ENCODE measurements around the gene CCM2.

Gene CCM2

DNA sequence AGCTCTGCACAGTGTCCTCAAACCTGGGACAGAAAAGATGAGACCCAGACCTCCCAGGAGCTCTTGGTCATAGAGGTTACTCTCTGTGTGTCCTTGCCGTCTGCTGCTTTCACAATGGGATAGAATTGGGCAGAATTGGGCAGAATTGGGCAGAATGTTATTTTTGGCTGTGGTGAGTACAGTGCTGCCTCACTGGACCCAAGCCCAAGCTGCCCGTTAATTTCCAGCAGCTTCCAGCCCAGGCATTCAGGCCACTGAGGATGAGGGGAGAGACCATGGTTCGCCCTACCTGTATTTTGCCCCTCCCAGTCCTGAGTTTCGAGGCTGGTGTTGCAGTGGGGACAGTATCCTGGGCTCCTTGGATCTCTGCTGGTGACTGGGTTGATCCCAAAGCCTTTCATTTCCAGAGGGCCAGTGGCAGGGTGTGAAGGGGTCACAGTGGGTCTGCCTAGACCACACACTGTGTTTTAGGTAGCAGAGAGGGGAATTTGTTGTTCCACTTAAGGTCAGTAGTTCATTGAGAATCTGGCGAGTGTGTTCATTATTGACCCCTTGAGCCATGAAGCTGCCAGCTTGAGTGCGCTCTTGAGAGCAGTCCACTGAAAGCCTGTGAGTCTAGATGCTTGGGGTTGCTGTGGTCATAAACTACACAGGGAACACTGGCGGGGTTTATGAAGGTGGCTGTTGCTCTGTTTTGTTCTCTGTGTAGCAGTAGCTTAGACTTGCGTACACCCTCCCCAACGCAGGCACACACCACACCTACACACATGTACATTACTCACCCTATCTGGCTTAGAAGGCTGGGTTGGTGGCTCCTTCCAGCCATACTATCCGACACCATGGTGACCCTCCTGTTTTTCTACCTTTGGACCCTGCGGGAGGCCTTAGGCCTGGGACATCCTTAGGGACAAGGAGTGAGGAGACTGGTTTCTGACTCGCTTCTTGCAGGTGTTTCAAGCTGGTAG is 65.3 kb downstream of the CCM2 start:
- no peak overlapping the region for H3K9ac ChIP-seq (ENCODE audit: low read depth in 1 of 2, low read length in 2 of 2)
- H3K27me3 ChIP-seq (ENCODE audit: control insufficient read depth in 1 of 2, insufficient read depth in 2 of 2, low read length in 2 of 2) = no peaks in the 10 kb centered on the region
- peaks cover 37 to 56% of the 10 kb centered on the region in 2 donors for H3K36me3 ChIP-seq (ENCODE audit: control insufficient read depth in 1 of 2, insufficient read depth in 2 of 2, low read length in 2 of 2)
- H3K4me1 ChIP-seq (ENCODE audit: control insufficient read depth in 1 of 2, insufficient read depth in 2 of 2, low read length in 2 of 2) = peaks cover 0 to 4% of the 10 kb centered on the region in 2 donors
- no peaks in the 10 kb centered on the region for H3K9me3 ChIP-seq (ENCODE audit: control insufficient read depth in 1 of 2, low read length in 2 of 2)
- no peak overlapping the region for H3K27ac ChIP-seq (ENCODE audit: low read depth, low read length)
- no peak overlapping the region for H3K4me3 ChIP-seq (ENCODE audit: low read depth in 1 of 2, low read length in 2 of 2)

DNA sequence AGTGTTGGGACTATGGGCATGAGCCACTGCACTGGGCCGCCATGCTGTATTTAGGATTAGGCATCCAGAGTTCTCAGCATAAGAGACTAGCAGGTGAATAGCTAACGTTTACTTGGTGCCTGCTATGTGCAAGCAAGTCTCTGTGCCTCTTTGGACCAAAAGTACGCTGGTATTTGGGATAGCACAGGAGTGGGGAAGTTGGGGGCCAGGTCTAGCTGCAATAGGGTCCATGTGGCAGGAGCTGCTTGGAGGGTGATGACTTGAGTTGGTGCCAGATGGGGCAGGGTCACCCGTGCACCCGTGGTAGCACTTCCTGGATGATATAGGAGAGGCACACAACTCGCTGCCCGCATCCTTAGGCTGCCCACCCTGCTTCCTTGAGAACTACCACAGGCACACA is 66.4 kb downstream of the CCM2 start:
- H3K4me1 ChIP-seq (ENCODE audit: control insufficient read depth in 1 of 2, insufficient read depth in 2 of 2, low read length in 2 of 2) = peaks cover 0 to 4% of the 10 kb centered on the region in 2 donors
- H3K9ac ChIP-seq (ENCODE audit: low read depth in 1 of 2, low read length in 2 of 2) = no peak overlapping the region
- H3K27me3 ChIP-seq (ENCODE audit: control insufficient read depth in 1 of 2, insufficient read depth in 2 of 2, low read length in 2 of 2) = no peaks in the 10 kb centered on the region
- H3K36me3 ChIP-seq (ENCODE audit: control insufficient read depth in 1 of 2, insufficient read depth in 2 of 2, low read length in 2 of 2) = peaks cover 43 to 56% of the 10 kb centered on the region in 2 donors
- H3K9me3 ChIP-seq (ENCODE audit: control insufficient read depth in 1 of 2, low read length in 2 of 2) = no peaks in the 10 kb centered on the region
- no peak overlapping the region for H3K27ac ChIP-seq (ENCODE audit: low read depth, low read length)
- no peak overlapping the region for H3K4me3 ChIP-seq (ENCODE audit: low read depth in 1 of 2, low read length in 2 of 2)

DNA sequence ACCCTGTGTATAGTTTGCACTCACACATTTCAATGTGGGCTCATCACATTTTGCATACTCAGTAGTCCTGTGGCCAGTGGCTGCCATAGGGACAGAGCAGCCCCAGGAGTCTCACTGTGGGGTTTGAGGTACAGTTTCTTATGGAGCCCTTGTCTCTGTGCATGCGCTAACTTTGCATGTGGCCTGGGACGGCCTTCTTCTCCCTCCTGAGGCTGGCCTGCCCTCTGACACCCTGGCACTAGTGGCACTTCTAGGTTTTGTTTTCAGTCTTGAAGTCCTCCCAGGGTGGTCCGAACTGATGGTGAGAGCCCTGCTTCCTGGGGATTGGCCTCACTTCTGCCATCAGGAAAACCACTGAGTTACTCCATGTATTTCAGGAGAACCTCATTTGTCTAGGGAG is 67.6 kb downstream of the CCM2 start:
- Histone ChIP-seq H3K27ac (ENCODE audit: low read depth, low read length) (no peak overlapping the region), H3K9ac (ENCODE audit: low read depth in 1 of 2, low read length in 2 of 2) (no peak overlapping the region), H3K27me3 (ENCODE audit: control insufficient read depth in 1 of 2, insufficient read depth in 2 of 2, low read length in 2 of 2) (no peaks in the 10 kb centered on the region), H3K9me3 (ENCODE audit: control insufficient read depth in 1 of 2, low read length in 2 of 2) (no peaks in the 10 kb centered on the region), H3K4me1 (ENCODE audit: control insufficient read depth in 1 of 2, insufficient read depth in 2 of 2, low read length in 2 of 2) (peaks cover 0 to 4% of the 10 kb centered on the region in 2 donors), H3K36me3 (ENCODE audit: control insufficient read depth in 1 of 2, insufficient read depth in 2 of 2, low read length in 2 of 2) (peaks cover 46 to 67% of the 10 kb centered on the region in 2 donors), H3K4me3 (ENCODE audit: low read depth in 1 of 2, low read length in 2 of 2) (no peak overlapping the region)

DNA sequence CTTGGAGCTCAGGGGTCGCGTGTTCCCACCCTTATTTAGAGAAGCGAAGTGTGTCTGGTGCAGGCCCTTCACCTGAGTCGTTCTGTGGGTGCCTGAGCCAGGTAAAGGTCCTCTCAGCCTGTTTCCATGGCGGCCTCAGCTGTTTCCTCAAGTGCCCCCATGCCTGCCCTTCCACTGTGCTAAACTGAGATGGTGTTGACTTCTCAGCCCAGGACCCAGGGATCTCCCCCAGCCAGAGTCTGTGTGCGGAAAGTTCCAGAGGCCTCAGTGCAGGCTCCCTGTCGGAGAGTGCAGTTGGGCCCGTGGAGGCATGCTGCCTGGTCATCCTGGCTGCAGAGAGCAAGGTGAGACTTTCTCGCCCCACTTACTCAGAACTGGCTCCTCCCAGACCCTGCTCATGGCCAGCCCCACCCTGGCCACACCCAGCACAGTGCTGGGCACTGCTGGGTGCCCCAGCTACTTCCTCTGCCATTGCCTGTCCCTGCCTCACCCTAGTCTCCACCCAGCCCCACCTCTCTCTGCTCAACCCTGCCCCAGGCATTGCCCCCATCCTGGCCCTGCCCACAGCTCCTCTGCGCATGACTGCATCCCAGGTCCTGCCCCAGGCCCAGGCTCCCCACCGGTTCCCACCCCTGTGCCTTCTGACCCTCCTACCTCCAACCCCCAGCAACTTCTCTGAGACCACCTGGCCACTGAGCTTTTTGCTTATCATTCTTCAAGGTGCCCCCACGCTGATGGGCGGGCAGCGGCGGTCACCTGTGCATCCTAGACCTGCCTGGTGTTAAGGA is 68.4 kb downstream of the CCM2 start:
- H3K4me3 ChIP-seq (ENCODE audit: low read depth in 1 of 2, low read length in 2 of 2) = no peak overlapping the region
- peaks cover 53 to 76% of the 10 kb centered on the region in 2 donors for H3K36me3 ChIP-seq (ENCODE audit: control insufficient read depth in 1 of 2, insufficient read depth in 2 of 2, low read length in 2 of 2)
- no peak overlapping the region for H3K9ac ChIP-seq (ENCODE audit: low read depth in 1 of 2, low read length in 2 of 2)
- no peaks in the 10 kb centered on the region for H3K27me3 ChIP-seq (ENCODE audit: control insufficient read depth in 1 of 2, insufficient read depth in 2 of 2, low read length in 2 of 2)
- H3K4me1 ChIP-seq (ENCODE audit: control insufficient read depth in 1 of 2, insufficient read depth in 2 of 2, low read length in 2 of 2) = peaks cover 0 to 4% of the 10 kb centered on the region in 2 donors
- no peak overlapping the region for H3K27ac ChIP-seq (ENCODE audit: low read depth, low read length)
- H3K9me3 ChIP-seq (ENCODE audit: control insufficient read depth in 1 of 2, low read length in 2 of 2) = no peaks in the 10 kb centered on the region

DNA sequence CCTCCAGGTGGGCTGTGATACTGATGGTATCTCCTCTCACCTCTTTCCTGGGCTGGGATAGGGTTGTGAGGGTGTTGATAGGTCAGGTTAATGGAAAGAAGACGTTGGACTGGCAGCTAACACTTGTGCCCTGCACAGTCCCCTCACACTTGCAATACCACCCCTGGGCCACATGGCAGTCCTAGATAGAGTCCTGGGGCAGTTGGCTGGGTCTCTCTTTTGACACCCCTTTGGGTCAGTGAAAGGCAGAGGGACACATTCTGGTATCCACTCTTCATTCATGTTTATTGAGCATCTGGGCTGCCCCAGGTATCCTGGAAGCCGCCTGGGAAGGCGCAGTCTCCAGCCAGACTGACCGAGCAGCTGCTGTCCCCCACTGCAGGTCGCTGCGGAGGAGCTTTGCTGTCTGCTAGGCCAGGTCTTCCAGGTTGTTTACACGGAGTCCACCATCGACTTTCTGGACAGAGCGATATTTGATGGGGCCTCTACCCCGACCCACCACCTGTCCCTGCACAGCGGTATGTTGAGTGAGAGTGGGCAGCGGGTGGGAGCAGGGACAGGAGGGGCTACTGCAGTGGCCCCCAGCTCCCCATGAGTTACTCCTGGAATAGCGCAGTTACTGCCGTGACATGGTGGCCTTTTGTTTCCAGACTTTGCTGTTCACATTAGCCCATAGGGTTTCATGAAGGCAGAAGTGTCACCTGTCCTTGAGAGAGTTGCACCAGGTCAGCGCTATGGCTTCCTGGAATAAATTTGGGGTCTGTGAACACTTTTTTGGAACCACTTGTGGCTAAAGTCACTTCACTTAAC is 69.6 kb downstream of the CCM2 start:
- H3K9ac ChIP-seq (ENCODE audit: low read depth in 1 of 2, low read length in 2 of 2) = no peak overlapping the region
- H3K4me3 ChIP-seq (ENCODE audit: low read depth in 1 of 2, low read length in 2 of 2) = no peak overlapping the region
- H3K27me3 ChIP-seq (ENCODE audit: control insufficient read depth in 1 of 2, insufficient read depth in 2 of 2, low read length in 2 of 2) = no peaks in the 10 kb centered on the region
- no peaks in the 10 kb centered on the region for H3K9me3 ChIP-seq (ENCODE audit: control insufficient read depth in 1 of 2, low read length in 2 of 2)
- no peak overlapping the region for H3K27ac ChIP-seq (ENCODE audit: low read depth, low read length)
- H3K4me1 ChIP-seq (ENCODE audit: control insufficient read depth in 1 of 2, insufficient read depth in 2 of 2, low read length in 2 of 2) = peaks cover 0 to 4% of the 10 kb centered on the region in 2 donors
- peaks cover 45 to 78% of the 10 kb centered on the region in 2 donors for H3K36me3 ChIP-seq (ENCODE audit: control insufficient read depth in 1 of 2, insufficient read depth in 2 of 2, low read length in 2 of 2)

DNA sequence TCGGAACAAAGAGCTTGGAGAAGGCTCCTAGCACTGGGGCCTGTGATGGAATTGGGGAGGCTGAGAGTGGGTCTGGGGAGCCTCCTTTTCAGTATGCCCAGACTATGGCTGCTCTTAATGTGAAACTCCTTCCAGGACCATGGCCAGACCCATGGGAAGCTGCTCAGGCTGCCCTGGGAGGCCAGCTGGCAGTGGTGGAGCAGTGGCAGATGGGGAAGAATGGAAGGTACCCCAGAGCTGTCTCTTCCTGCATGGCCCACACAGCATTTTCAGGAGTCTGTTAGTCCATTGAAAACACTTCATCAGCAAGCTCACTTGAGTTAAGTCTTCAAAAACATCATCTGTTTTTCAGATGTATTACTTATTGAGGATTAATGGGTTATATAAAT is 70.2 kb downstream of the CCM2 start:
- Histone ChIP-seq H3K36me3 (ENCODE audit: control insufficient read depth in 1 of 2, insufficient read depth in 2 of 2, low read length in 2 of 2) (peaks cover 45 to 78% of the 10 kb centered on the region in 2 donors), H3K9me3 (ENCODE audit: control insufficient read depth in 1 of 2, low read length in 2 of 2) (no peaks in the 10 kb centered on the region), H3K27ac (ENCODE audit: low read depth, low read length) (no peak overlapping the region), H3K4me3 (ENCODE audit: low read depth in 1 of 2, low read length in 2 of 2) (no peak overlapping the region), H3K27me3 (ENCODE audit: control insufficient read depth in 1 of 2, insufficient read depth in 2 of 2, low read length in 2 of 2) (no peaks in the 10 kb centered on the region), H3K4me1 (ENCODE audit: control insufficient read depth in 1 of 2, insufficient read depth in 2 of 2, low read length in 2 of 2) (peaks cover 0 to 4% of the 10 kb centered on the region in 2 donors), H3K9ac (ENCODE audit: low read depth in 1 of 2, low read length in 2 of 2) (no peak overlapping the region)

DNA sequence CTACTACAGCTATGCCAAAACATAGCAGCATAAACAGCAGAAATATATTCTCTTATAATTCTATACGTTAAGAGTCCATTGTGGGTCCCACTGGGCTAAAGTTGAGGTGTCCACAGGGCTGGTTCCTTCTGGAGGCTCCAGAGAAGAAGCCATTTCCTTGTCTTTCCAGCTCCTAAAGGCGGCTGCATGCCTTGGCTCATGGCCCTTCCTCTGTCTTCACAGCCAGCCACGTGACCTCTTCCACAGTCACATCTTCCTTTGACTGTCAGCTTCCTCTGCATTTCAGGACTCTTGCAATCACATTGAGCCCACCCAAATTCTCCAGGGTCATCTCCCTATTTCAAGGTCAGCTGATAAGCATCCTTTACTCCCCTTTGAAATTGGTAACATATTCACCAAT is 71.5 kb downstream of the CCM2 start:
- H3K27ac ChIP-seq (ENCODE audit: low read depth, low read length) = no peak overlapping the region
- no peak overlapping the region for H3K4me3 ChIP-seq (ENCODE audit: low read depth in 1 of 2, low read length in 2 of 2)
- H3K9me3 ChIP-seq (ENCODE audit: control insufficient read depth in 1 of 2, low read length in 2 of 2) = no peaks in the 10 kb centered on the region
- no peak overlapping the region for H3K9ac ChIP-seq (ENCODE audit: low read depth in 1 of 2, low read length in 2 of 2)
- H3K36me3 ChIP-seq (ENCODE audit: control insufficient read depth in 1 of 2, insufficient read depth in 2 of 2, low read length in 2 of 2) = peaks cover 51 to 82% of the 10 kb centered on the region in 2 donors
- peaks cover 0 to 4% of the 10 kb centered on the region in 2 donors for H3K4me1 ChIP-seq (ENCODE audit: control insufficient read depth in 1 of 2, insufficient read depth in 2 of 2, low read length in 2 of 2)
- no peaks in the 10 kb centered on the region for H3K27me3 ChIP-seq (ENCODE audit: control insufficient read depth in 1 of 2, insufficient read depth in 2 of 2, low read length in 2 of 2)

DNA sequence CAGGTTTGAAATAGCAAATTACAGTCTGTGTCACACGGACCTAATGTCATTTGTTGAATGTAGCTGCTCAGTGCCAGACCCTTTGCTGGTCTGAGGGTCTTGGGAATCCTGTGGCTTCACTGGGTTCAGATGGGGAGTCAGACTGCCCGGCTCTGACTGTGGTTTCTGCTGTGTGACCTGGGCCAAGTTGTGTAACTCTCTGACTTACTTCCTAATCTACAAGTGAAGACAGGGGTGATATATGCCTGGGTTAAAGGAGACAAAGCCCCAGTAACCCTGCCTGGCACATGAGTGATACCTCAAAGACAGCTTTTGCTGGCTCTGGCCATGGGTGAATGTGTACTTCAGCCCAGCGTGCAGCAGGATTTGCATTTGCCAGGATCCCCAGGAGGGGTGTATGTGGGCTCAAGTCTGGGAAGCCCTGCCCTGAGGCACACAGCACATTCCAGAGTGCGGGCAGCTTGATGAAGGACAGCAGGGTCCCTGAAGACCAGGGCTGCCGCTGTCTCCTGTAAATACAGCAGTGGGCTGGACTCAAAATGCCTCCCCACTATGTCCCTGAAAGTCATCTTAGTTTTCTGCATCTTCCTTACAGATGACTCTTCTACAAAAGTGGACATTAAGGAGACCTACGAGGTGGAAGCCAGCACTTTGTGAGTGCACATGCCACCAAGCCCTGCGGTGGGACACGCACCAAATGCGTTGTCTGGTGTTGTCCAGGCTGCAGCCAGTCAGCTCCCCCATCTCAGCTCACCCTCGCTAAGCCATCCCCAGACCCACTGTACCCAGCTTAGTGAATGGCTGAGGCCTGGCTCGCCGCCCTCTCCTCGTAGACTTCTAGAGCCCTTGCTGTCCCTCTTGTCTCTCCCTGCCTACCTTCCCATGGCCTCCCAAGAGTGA is 72.4 kb downstream of the CCM2 start:
- Histone ChIP-seq H3K4me1 (ENCODE audit: control insufficient read depth in 1 of 2, insufficient read depth in 2 of 2, low read length in 2 of 2) (peaks cover 0 to 4% of the 10 kb centered on the region in 2 donors), H3K4me3 (ENCODE audit: low read depth in 1 of 2, low read length in 2 of 2) (no peak overlapping the region), H3K36me3 (ENCODE audit: control insufficient read depth in 1 of 2, insufficient read depth in 2 of 2, low read length in 2 of 2) (peaks cover 51 to 87% of the 10 kb centered on the region in 2 donors), H3K9ac (ENCODE audit: low read depth in 1 of 2, low read length in 2 of 2) (no peak overlapping the region), H3K9me3 (ENCODE audit: control insufficient read depth in 1 of 2, low read length in 2 of 2) (no peaks in the 10 kb centered on the region), H3K27ac (ENCODE audit: low read depth, low read length) (no peak overlapping the region), H3K27me3 (ENCODE audit: control insufficient read depth in 1 of 2, insufficient read depth in 2 of 2, low read length in 2 of 2) (no peaks in the 10 kb centered on the region)

Data from duodenal mucosa (tissue), 2 donors.